Stomach (tissue), 9 donors: ENCODE measurements around the gene ROBO2. TPM values are rescaled to one million over a fixed set of nuclear protein-coding genes. Genes with fewer than 3 reads are reported as not detected.

ENCODE experiments used
- DNase-seq, 2 donors: peaks; one replicate each; pipeline versions ENCODE4 v3.0.0 to v3.0.0-alpha.2; 2013 to 2019
- H3K27ac ChIP-seq, 5 donors: fragments of 200-600 bp in 4 of 5; sonication (generic) in 4 of 5; one replicate each; pipeline ENCODE4 v1.5.1; 2013 to 2019; ENCODE audit warnings: mild to moderate bottlenecking in 1 of 5, moderate library complexity in 1 of 5
- H3K27me3 ChIP-seq, 3 donors: fragments of 200-600 bp; sonication (generic); one replicate each; pipeline ENCODE4 v1.5.1; 2017 to 2019; ENCODE audit warnings: mixed run types in 1 of 3
- H3K36me3 ChIP-seq, 4 donors: fragments of 200-600 bp; sonication (generic); 1 replicate in 3 of 4; 2 replicates in 1 of 4; pipeline ENCODE4 v1.5.1; 2016 to 2019
- H3K4me1 ChIP-seq, 4 donors: fragments of 200-600 bp; sonication (generic); one replicate each; pipeline ENCODE4 v1.5.1; 2016 to 2019
- H3K4me3 ChIP-seq, 4 donors: fragments of 200-600 bp; sonication (generic) in 3 of 4; one replicate each; pipeline ENCODE4 v1.5.1; 2016 to 2019; ENCODE audit warnings: mild to moderate bottlenecking in 1 of 4
- H3K9me3 ChIP-seq, 4 donors: fragments of 200-600 bp; sonication (generic); one replicate each; pipeline ENCODE4 v1.5.1; 2016 to 2019
- CTCF ChIP-seq, 7 experiments: fragments of 450-650 bp in 4 of 7; fragments of 200-600 bp in 3 of 7; sonication (generic) in 3 of 7; IDR thresholded peaks; one replicate each; pipeline ENCODE4 v1.5.1; 2016 to 2019; ENCODE audit warnings: antibody characterized with exemption in 7 of 7, control low read depth in 2 of 7, mild to moderate bottlenecking in 1 of 7
- EP300 ChIP-seq: sonication (generic); formaldehyde crosslinking; IDR thresholded peaks from one replicate; pipeline ENCODE4 v1.6.1; 2017; ENCODE audit warnings: antibody characterized with exemption
- POLR2A ChIP-seq, 4 donors: fragments of 450-650 bp; IDR thresholded peaks; one replicate each; pipeline ENCODE4 v1.6.1; 2016; ENCODE audit warnings: antibody characterized with exemption in 4 of 4, control low read depth in 2 of 4, mild to moderate bottlenecking in 1 of 4, moderate library complexity in 1 of 4
- POLR2AphosphoS5 ChIP-seq, 3 donors: sonication (generic); formaldehyde crosslinking; IDR thresholded peaks; one replicate each; pipeline ENCODE4 v1.6.1; 2016; ENCODE audit warnings: antibody characterized with exemption in 3 of 3
- WGBS, 5 donors: extraction: QIAGEN DNeasy Blood & Tissue Kit in 3 of 5; methylation state at CpG; one replicate each; pipeline versions ENCODE4 v1.1.5 to v1.1.7; 2013 to 2018; 5-methylcytosine and 5-hydroxymethylcytosine counted together
- intact Hi-C: fragments of 100-400 bp; cut with DNase I; formaldehyde crosslinking; loops from one replicate; pipeline ENCODE4 v1.15.1; 2023; ENCODE audit warnings: low total_unique reads
- polyA plus RNA-seq, 3 donors: library from polyadenylated mRNA; stranded (reverse); fragments of 200-250 nt; gene quantifications; one replicate each; pipeline ENCODE4 v1.2.3, GENCODE V29; 2013
- total RNA-seq, 5 donors: library from RNA; depleted of rRNA; stranded (reverse); fragments of >200 nt; gene quantifications; one replicate each; pipeline versions ENCODE4 v1.1.0 to v1.2.3, GENCODE V29; 2014 to 2016
- donor health status: healthy with polysubstance abuse.
- donor health status: Bipolar disorder and iron deficiency.
- donor health status: healthy.

ROBO2 gene
- total and polyA plus RNA-seq, 8 donors, result 0.25 to 11.4 (median 0.45) TPM; not detected in 2

GRCh38 chr3:77325702-77326101, 285.8 kb downstream of the ROBO2 start:
- H3K27ac ChIP-seq, result no peak overlapping the region
- H3K27me3 ChIP-seq, result no peaks in the 10 kb centered on the region
- no peaks in the 10 kb centered on the region for H3K36me3 ChIP-seq
- no peak for DNase-seq
- H3K4me3 ChIP-seq, result no peak overlapping the region
- intact Hi-C loops, result no loop called here
- WGBS, 5 donors, result 84 to 95% (median 91%) methylated on average over 2 of the region's 2 CpGs
- TF ChIP-seq EP300, result no peak
- TF ChIP-seq CTCF (IDR thresholded peaks at IDR 0.05), result no peak
- TF ChIP-seq POLR2A (IDR thresholded peaks at IDR 0.05), result no peak
- no peak for TF ChIP-seq POLR2AphosphoS5 (IDR thresholded peaks at IDR 0.05)
- no peaks in the 10 kb centered on the region for H3K4me1 ChIP-seq
- H3K9me3 ChIP-seq, result no peaks in the 10 kb centered on the region

- no peak for DNase-seq
- TF ChIP-seq POLR2A (IDR thresholded peaks at IDR 0.05) (no peak), EP300 (no peak), CTCF (IDR thresholded peaks at IDR 0.05) (no peak), POLR2AphosphoS5 (IDR thresholded peaks at IDR 0.05) (no peak)
- H3K27me3 ChIP-seq, result no peaks in the 10 kb centered on the region
- H3K4me1 ChIP-seq, result no peaks in the 10 kb centered on the region
- intact Hi-C loops, result no loop called here
- H3K4me3 ChIP-seq, result no peak overlapping the region
- H3K36me3 ChIP-seq, result no peaks in the 10 kb centered on the region
- 81 to 85% (median 82%) methylated on average over 5 of the region's 5 CpGs for WGBS, 5 donors
- no peaks in the 10 kb centered on the region for H3K9me3 ChIP-seq
- no peak overlapping the region for H3K27ac ChIP-seq
These were observed 286.7 kb downstream of the ROBO2 start for GRCh38 chr3:77326586-77326985.

- H3K27ac ChIP-seq, result no peak overlapping the region
- 65 to 81% (median 73%) methylated on average over 1 of the region's 1 CpG for WGBS, 5 donors
- TF ChIP-seq POLR2AphosphoS5 (IDR thresholded peaks at IDR 0.05) (no peak), CTCF (IDR thresholded peaks at IDR 0.05) (no peak), EP300 (no peak), POLR2A (IDR thresholded peaks at IDR 0.05) (no peak)
- no peaks in the 10 kb centered on the region for H3K9me3 ChIP-seq
- no peak for DNase-seq
- no peak overlapping the region for H3K4me3 ChIP-seq
- intact Hi-C loops, result no loop called here
- H3K27me3 ChIP-seq, result no peaks in the 10 kb centered on the region
- H3K4me1 ChIP-seq, result no peaks in the 10 kb centered on the region
- H3K36me3 ChIP-seq, result no peaks in the 10 kb centered on the region
These were observed 288.8 kb downstream of the ROBO2 start for GRCh38 chr3:77328690-77329089.

- intact Hi-C loops, result no loop called here
- Histone ChIP-seq H3K27ac (no peak overlapping the region), H3K4me1 (no peaks in the 10 kb centered on the region), H3K9me3 (no peaks in the 10 kb centered on the region), H3K36me3 (no peaks in the 10 kb centered on the region), H3K27me3 (no peaks in the 10 kb centered on the region), H3K4me3 (no peak overlapping the region)
- 50 to 60% (median 56%) methylated on average over 4 of the region's 4 CpGs for WGBS, 5 donors
- DNase-seq, result peak in 1 of 2 donors; percentile 25
- TF ChIP-seq CTCF (IDR thresholded peaks at IDR 0.05) (no peak), POLR2A (IDR thresholded peaks at IDR 0.05) (no peak), POLR2AphosphoS5 (IDR thresholded peaks at IDR 0.05) (no peak), EP300 (no peak)
These were observed 289.2 kb downstream of the ROBO2 start for GRCh38 chr3:77329116-77329515.
